Activated effector memory CD4-positive, alpha-beta T cell treated with anti-CD3 and anti-CD28 coated beads, Interleukin-2, amount 50 U/mL, for 16 hours (primary cell): Measurements from ENCODE around the gene GJA10.

ENCODE experiments used
- DNase-seq: peaks from one replicate; pipeline ENCODE4 v3.0.0-alpha.2; 2020

GJA10 gene

GRCh38 chr6:89917801-89918366 lies 23.6 kb downstream of the GJA10 start:
- DNase-seq: no peak

GRCh38 chr6:89921197-89921596 lies 26.9 kb downstream of the GJA10 start:
- DNase-seq: no peak

GRCh38 chr6:89921691-89922090 lies 27.4 kb downstream of the GJA10 start:
- DNase-seq: no peak

- DNase-seq: no peak
These were observed 30.0 kb downstream of the GJA10 start for GRCh38 chr6:89924231-89924630.

- DNase-seq: no peak
These were observed 31.6 kb downstream of the GJA10 start for GRCh38 chr6:89925826-89926225.

- no peak for DNase-seq
These were observed 33.0 kb downstream of the GJA10 start for GRCh38 chr6:89927264-89927663.

- no peak for DNase-seq
These were observed 33.7 kb downstream of the GJA10 start for GRCh38 chr6:89927791-89928550.

GRCh38 chr6:89928604-89929003 lies 34.3 kb downstream of the GJA10 start:
- DNase-seq: no peak

- DNase-seq: no peak
These were observed 36.5 kb downstream of the GJA10 start for GRCh38 chr6:89930789-89931188.

- DNase-seq: no peak
These were observed 38.1 kb downstream of the GJA10 start for GRCh38 chr6:89932245-89932802.

- no peak for DNase-seq
These were observed 40.6 kb downstream of the GJA10 start for GRCh38 chr6:89934685-89935366.

GRCh38 chr6:89936177-89936576 lies 41.9 kb downstream of the GJA10 start:
- no peak for DNase-seq

GRCh38 chr6:89938014-89938413 lies 43.7 kb downstream of the GJA10 start:
- no peak for DNase-seq

GRCh38 chr6:89939144-89939543 lies 44.9 kb downstream of the GJA10 start:
- DNase-seq: no peak

- DNase-seq: peak; percentile 83
These were observed 46.2 kb downstream of the GJA10 start for GRCh38 chr6:89940225-89941027.

- DNase-seq: no peak
These were observed 46.9 kb downstream of the GJA10 start for GRCh38 chr6:89941031-89941762.

GRCh38 chr6:89941763-89942497 lies 47.7 kb downstream of the GJA10 start:
- DNase-seq: no peak

- DNase-seq: no peak
These were observed 48.3 kb downstream of the GJA10 start for GRCh38 chr6:89942601-89943000.

GRCh38 chr6:89944181-89944755 lies 50.0 kb downstream of the GJA10 start:
- no peak for DNase-seq

- no peak for DNase-seq
These were observed 50.6 kb downstream of the GJA10 start for GRCh38 chr6:89944826-89945407.
